Panc1 (cell line): ENCODE results near the gene MOG. TPM values are rescaled to one million over a fixed set of nuclear protein-coding genes. Genes with fewer than 3 reads are reported as not detected.
"Not testable (repeated sequence)": the region's sequence is repeated elsewhere in the genome, so short reads cannot be mapped to it uniquely, and the experiment has no call there.

Experiments used
- ATAC-seq: fragments of 200-7000 bp; cut with Tn5 transposase; 2 replicates; pipeline ENCODE4 v1.9.1; 2020; ENCODE audit warnings: mild to moderate bottlenecking, moderate library complexity
- BruUV-seq: library from RNA; stranded (reverse); fragments of 400-500 nt; replicated peaks from 2 replicates; lab custom pipeline; 2021; lab: Mats Ljungman, UMichigan
- CTCF ChIA-PET: fragments of 300-600 bp; sonication (Branson Sonifier 250); formaldehyde crosslinking; loops from one replicate; lab custom pipeline; 2022; ENCODE audit warnings: antibody characterized with exemption; lab: Charles Lee
- POLR2A ChIA-PET: fragments of 300-600 bp; sonication (Branson Sonifier 250); formaldehyde crosslinking; loops from one replicate; lab custom pipeline; 2022; ENCODE audit warnings: antibody characterized with exemption; lab: Charles Lee
- DNase-seq: peaks from one replicate; pipeline ENCODE4 v3.0.0-alpha.2; 2010; ENCODE audit warnings: low read depth, low spot score
- H3K27ac ChIP-seq: 2 replicates; pipeline ENCODE4 v1.5.1; 2011; ENCODE audit warnings: mild to moderate bottlenecking, low read length, inconsistent platforms
- H3K27me3 ChIP-seq: fragments of 200-500 bp; sonication (Bioruptor generic); 2 replicates; pipeline ENCODE4 v1.6.0; 2014; ENCODE audit warnings: low read length, inconsistent platforms; ENCODE audit not compliant: control insufficient read depth, insufficient read depth
- H3K36me3 ChIP-seq: fragments of 200-500 bp; sonication (Bioruptor generic); 2 replicates; pipeline ENCODE4 v1.5.1; 2014; ENCODE audit warnings: inconsistent platforms, mild to moderate bottlenecking, low read length, moderate library complexity; ENCODE audit not compliant: control insufficient read depth, insufficient read depth
- H3K4me1 ChIP-seq: 2 replicates; pipeline ENCODE4 v1.5.1; 2011; ENCODE audit warnings: inconsistent platforms, mild to moderate bottlenecking, low read length, moderate library complexity; ENCODE audit not compliant: control insufficient read depth, insufficient read depth
- H3K4me3 ChIP-seq, 2 experiments: 2 replicates each; pipeline ENCODE4 v1.5.1; 2011 to 2012; ENCODE audit warnings: low read depth in 2 of 2, low read length in 2 of 2, mild to moderate bottlenecking in 2 of 2, inconsistent platforms in 1 of 2, moderate library complexity in 1 of 2
- H3K9me3 ChIP-seq: fragments of 200-500 bp; sonication (Bioruptor generic); 2 replicates; pipeline ENCODE4 v1.5.1; 2014; ENCODE audit warnings: low read depth, mild to moderate bottlenecking, inconsistent platforms, low read length, moderate library complexity; ENCODE audit not compliant: control insufficient read depth, insufficient read depth
- POLR2AphosphoS5 ChIP-seq: IDR thresholded peaks from 2 replicates; pipeline ENCODE4 v1.6.1; 2012; ENCODE audit warnings: mild to moderate bottlenecking, low read depth, low read length, moderate library complexity
- REST ChIP-seq, 2 experiments: IDR thresholded peaks; 2 replicates each; pipeline ENCODE4 v1.6.1; 2011 to 2012; ENCODE audit warnings: low read depth in 2 of 2, control low read depth in 1 of 2, low read length in 1 of 2, mild to moderate bottlenecking in 1 of 2, moderate library complexity in 1 of 2; ENCODE audit not compliant: insufficient read depth in 1 of 2
- SIN3A ChIP-seq: IDR thresholded peaks from 2 replicates; pipeline ENCODE4 v1.6.1; 2012; ENCODE audit warnings: low read depth, mild to moderate bottlenecking, low read length, moderate library complexity, borderline replicate concordance; ENCODE audit not compliant: insufficient read depth
- TCF7L2 ChIP-seq: IDR thresholded peaks from 2 replicates; pipeline ENCODE4 v1.6.1; 2011; ENCODE audit warnings: mild to moderate bottlenecking, low read depth, low read length, inconsistent platforms
- in situ Hi-C: cut with HindIII; loops from 2 replicates; pipeline ENCODE4 v1.10.0; 2016; ENCODE audit warnings: low sequenced_read_pairs, low pct_unique_long_range_greater_than_20kb
- intact Hi-C: fragments of 100-400 bp; cut with micrococcal nuclease; formaldehyde crosslinking; loops from one replicate; pipeline ENCODE4 v1.10.0; 2022; ENCODE audit not compliant: unreplicated experiment
- total RNA-seq: library from RNA; stranded (reverse); gene quantifications from one replicate; pipeline ENCODE4 v1.2.1, GENCODE V29; 2021; ENCODE audit not compliant: unreplicated experiment
- TF ChIP-seq, protein P1 (sequence below): fragments of 450-650 bp; IDR thresholded peaks from 2 replicates; pipeline ENCODE4 v1.5.1; 2017; ENCODE audit warnings: mild to moderate bottlenecking

The MOG gene
- total RNA-seq, 1 experiment from 2014 or later = not detected

DNA sequence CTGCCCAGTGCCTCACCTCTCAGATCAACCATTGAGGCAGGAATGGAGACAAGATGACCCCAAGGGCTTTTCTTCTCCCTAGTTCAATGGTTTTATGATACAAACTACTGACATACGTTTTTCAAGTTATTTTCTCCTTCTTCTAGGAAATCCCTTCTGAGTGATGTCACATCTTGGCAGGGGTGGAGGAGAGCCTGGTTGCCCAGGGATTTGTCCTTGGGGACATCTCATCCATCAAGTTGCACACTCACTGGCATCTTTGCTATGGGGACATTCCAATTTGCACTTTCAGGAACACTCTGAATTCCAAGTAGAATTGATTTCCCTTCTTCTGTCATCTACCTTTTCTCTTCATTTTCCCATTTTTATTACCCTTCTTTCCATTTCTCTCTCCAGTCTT lies 14.1 kb downstream of the MOG start:
- H3K4me3 ChIP-seq = no peak overlapping the region
- H3K36me3 ChIP-seq = no peaks in the 10 kb centered on the region
- DNase-seq (no peak), ATAC-seq (no peak)
- intact Hi-C loops = no loop called here
- in situ Hi-C loops = no loop called here
- no peaks in the 10 kb centered on the region for H3K9me3 ChIP-seq
- H3K27ac ChIP-seq = no peak overlapping the region
- TF ChIP-seq, protein P1, sequence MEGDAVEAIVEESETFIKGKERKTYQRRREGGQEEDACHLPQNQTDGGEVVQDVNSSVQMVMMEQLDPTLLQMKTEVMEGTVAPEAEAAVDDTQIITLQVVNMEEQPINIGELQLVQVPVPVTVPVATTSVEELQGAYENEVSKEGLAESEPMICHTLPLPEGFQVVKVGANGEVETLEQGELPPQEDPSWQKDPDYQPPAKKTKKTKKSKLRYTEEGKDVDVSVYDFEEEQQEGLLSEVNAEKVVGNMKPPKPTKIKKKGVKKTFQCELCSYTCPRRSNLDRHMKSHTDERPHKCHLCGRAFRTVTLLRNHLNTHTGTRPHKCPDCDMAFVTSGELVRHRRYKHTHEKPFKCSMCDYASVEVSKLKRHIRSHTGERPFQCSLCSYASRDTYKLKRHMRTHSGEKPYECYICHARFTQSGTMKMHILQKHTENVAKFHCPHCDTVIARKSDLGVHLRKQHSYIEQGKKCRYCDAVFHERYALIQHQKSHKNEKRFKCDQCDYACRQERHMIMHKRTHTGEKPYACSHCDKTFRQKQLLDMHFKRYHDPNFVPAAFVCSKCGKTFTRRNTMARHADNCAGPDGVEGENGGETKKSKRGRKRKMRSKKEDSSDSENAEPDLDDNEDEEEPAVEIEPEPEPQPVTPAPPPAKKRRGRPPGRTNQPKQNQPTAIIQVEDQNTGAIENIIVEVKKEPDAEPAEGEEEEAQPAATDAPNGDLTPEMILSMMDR = no peak
- no peak for TF ChIP-seq POLR2AphosphoS5
- TF ChIP-seq REST (IDR thresholded peaks at IDR 0.05; ENCODE audit: insufficient read depth in 1 of 2, low read depth in 2 of 2, low read length in 1 of 2) = no peak
- no peak for TF ChIP-seq SIN3A
- no peak for TF ChIP-seq TCF7L2
- ChIA-PET CTCF (no interaction called here), POLR2A (no interaction called here)
- no TSS peak for BruUV-seq
- H3K27me3 ChIP-seq = peaks cover 13% of the 10 kb centered on the region
- no peaks in the 10 kb centered on the region; the same call in 1 of the 2 replicates for H3K4me1 ChIP-seq

DNA sequence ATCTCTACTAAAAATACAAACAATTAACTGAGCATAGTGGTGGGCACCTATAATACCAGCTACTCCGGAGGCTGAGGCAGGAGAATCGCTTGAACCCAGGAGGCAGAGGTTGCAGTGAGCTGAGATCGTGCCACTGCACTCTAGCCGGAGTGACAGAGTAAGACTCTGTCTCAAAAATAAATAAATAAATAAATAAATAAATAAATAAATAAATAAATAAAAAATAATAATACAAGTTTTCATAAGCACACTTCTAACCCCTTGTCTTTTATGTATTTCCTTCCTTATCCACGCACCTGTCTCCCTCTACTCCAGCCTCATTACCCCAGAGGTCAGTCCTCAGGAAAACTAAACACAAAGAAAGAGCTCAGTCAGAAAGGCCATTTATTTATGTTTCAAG lies 15.2 kb downstream of the MOG start:
- CTCF ChIA-PET, DNase-seq, BruUV-seq, intact Hi-C loops, H3K4me3 ChIP-seq, H3K36me3 ChIP-seq, ATAC-seq, H3K9me3 ChIP-seq, H3K4me1 ChIP-seq, H3K27ac ChIP-seq, in situ Hi-C loops, POLR2A ChIA-PET: not testable (repeated sequence)
- H3K27me3 ChIP-seq = peaks cover 11% of the 10 kb centered on the region

- CTCF ChIA-PET = no interaction called here
- POLR2A ChIA-PET = no interaction called here
- H3K9me3 ChIP-seq = no peaks in the 10 kb centered on the region
- no peak for TF ChIP-seq REST (IDR thresholded peaks at IDR 0.05; ENCODE audit: insufficient read depth in 1 of 2, low read depth in 2 of 2, low read length in 1 of 2)
- TF ChIP-seq SIN3A = no peak
- TF ChIP-seq TCF7L2 = no peak
- H3K27ac ChIP-seq = no peak overlapping the region
- in situ Hi-C loops = no loop called here
- peaks cover 11% of the 10 kb centered on the region for H3K27me3 ChIP-seq
- H3K4me3 ChIP-seq = no peak overlapping the region
- no peaks in the 10 kb centered on the region; the same call in 1 of the 2 replicates for H3K4me1 ChIP-seq
- no TSS peak for BruUV-seq
- DNase-seq (no peak), ATAC-seq (no peak)
- H3K36me3 ChIP-seq = no peaks in the 10 kb centered on the region
- intact Hi-C loops = no loop called here
Measured at GRCh38 chr6:29673161-29673560, 16.3 kb downstream of the MOG start.
